Stimulated activated CD4-positive, alpha-beta T cell treated with anti-CD3 and anti-CD28 coated beads, Interleukin-1b, Interleukin-23, amount 100 ng/mL, for 48 hours (primary cell): ENCODE results near the gene HDHD5.
"Not testable (repeated sequence)": the region's sequence is repeated elsewhere in the genome, so short reads cannot be mapped to it uniquely, and the experiment has no call there.

Experiments used
- DNase-seq: peaks from one replicate; pipeline ENCODE4 v3.0.0-alpha.2; 2020

Gene HDHD5

DNA sequence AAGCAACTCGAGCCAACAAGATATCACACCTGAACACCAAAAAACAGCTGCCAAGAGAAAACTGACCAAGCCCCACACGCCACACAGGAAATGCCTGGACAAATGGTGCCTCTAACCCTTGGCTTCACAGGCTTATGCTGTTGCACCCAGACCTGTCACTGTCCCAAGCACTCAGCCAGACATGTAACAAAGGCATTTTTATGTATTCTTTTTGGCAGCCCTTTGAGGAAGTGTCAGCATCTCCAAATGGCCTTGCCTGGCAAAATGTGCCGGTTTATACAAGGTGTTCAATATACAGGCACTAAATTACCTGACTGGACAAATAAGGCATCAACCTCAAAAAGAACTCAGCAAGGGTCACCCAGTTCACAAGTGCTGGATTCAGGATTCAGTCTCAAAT is 6.1 kb downstream of the HDHD5 start:
- DNase-seq: no peak

GRCh38 chr22:17152340-17152739 is 6.7 kb downstream of the HDHD5 start:
- DNase-seq: no peak

- DNase-seq: no peak
Observed at GRCh38 chr22:17149076-17149815, 9.8 kb downstream of the HDHD5 start.

GRCh38 chr22:17147458-17147857 is 11.6 kb downstream of the HDHD5 start:
- DNase-seq: not testable (repeated sequence)

GRCh38 chr22:17145021-17145680 is 13.9 kb downstream of the HDHD5 start:
- DNase-seq: no peak

DNA sequence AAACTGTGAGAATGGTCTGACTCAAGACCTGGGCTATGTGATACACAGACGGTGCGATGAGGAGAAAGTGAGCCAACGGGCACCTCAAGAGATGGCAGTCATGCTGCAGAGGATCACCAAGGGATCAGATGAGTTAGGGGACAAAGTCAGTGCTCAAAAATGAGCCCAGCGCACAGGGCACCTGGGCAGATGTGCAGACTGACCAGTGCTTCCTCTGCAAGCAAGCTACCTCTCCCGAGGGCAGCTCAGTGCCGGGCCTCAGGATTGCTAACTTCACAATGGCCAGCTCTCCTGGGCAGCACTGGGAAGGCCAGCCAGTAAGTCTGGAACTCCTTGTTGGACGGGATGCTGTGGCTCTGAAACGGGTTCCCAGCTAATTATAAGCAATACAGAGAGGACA is 15.3 kb downstream of the HDHD5 start:
- no peak for DNase-seq

DNA sequence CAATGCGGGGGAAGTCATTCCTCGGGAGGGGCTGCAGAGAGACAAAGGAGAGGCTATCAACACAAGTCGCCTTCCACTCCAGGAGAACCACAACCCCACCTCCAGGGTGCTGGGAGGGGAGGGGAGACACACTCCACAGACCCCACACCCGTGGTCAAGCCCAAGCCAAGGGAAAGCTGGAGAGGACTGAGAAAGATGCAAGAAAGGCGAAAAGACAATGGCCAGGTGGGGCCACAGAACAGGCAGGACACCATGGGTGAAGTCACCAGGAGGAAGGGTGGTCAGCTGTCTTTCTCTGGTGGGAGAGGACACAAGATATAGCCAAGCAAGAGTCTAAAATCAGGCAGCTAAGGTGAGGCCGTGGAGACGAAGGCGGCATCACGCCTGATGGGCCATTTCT is 16.0 kb downstream of the HDHD5 start:
- DNase-seq: no peak

DNA sequence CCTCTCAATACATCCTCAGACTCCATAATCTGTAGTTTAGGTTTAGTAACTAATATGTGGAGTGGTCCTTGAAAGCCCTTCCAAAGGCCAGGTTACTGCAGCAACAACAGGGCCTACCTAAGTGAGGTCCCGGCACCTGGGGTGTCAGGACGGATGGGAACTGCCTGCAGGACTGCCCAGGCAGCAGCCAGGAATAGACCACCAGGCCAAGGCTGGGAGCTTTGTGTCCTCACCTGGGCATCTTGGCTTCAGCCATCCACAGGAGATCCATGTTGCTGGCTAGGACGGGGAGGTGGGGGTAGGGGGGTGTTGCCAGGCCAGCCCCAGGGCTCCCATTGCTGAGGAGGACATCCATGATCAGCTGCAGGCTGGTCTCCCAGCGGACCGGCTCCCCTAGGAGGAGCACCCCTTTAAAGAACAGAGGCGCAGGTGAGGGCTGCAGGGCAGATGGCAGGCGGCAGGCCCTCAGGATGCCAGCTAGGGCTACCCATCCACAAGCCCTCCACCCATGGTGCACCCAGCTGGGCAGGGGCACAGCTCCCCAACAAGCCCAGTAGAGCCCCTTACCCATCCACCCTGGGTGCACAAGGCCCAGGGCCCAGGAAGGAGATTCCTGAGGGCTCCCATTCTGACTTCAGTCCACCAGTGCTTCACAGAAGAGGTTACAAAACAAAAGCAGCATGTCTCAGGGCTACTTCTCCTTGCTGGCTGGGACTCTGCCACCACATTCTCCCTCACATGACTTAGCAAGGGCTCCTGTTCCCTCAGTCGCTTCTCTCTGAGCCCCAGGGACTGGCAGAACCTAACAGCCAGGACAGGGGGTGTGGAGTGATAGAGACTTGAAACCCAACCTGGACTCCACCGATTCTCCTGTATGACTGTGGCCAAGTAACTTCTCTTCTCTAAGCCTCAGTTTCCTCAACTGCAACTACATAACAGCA is 18.0 kb downstream of the HDHD5 start:
- DNase-seq: no peak

DNA sequence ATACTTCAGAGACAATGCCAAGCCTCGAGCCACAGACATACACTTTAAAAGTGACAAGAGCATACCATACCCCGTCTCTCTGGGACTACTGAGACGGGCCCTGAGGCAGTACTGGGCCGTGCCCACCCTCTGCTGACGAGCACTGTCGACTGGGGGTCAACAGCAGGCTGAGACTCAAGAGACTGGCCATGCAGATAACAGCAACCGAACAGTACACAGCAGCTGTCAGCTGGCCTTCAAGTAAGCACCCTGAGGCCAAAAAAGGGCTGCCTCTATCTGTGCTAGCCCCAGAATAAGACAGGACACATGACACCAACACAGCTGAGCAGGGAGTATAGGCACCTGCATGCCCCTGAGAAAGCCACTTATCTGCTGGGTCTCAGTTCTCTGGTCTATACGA is 19.1 kb downstream of the HDHD5 start:
- DNase-seq: no peak

DNA sequence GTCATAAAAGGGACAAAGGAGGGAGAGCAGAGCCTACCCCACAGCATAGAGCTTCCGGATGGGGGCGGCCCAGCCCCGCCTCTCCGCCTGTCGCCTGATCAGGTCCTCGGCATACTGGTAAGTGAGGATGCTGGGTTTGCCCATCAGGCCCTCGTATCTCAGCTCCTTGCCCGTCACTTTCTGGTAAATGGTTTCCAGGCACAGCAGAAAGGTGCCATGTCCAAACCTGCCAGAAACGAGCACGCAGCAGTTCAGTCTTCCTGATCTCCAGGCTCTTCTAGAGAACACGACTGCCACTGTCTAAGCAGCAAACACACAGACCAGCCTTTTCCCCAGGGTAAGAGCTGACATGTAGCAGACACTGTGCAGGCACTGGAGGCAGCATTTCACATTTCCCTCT is 20.6 kb downstream of the HDHD5 start:
- DNase-seq: no peak

DNA sequence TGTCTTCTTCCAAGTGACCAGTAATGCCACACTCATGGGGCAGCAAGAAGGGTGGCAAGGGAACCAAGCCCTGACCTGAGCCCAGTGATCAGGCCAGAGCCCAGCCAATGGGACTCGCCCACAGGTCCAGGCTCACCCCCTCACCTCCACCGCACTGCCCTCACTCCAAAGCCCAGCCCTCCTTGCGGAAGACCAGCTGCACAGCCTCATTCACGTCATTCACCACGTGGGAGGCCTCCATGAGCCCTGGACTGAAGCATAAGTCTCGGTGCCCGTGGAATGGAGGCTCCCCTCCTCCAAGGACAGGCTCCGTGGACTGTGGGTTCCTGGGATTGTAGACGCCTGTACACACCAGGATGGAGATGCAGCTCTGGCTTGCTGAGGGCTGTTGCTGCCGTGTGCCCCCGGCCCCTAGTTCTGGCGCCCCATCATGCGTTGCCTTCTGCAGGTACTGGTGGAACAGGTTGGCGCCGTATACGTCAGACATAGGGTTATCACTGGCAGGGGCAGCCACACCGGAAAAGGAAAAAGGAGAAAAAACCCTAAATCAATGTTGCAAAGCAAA is 21.1 kb downstream of the HDHD5 start:
- DNase-seq: no peak

GRCh38 chr22:17137170-17137569 is 21.9 kb downstream of the HDHD5 start:
- DNase-seq: no peak

DNA sequence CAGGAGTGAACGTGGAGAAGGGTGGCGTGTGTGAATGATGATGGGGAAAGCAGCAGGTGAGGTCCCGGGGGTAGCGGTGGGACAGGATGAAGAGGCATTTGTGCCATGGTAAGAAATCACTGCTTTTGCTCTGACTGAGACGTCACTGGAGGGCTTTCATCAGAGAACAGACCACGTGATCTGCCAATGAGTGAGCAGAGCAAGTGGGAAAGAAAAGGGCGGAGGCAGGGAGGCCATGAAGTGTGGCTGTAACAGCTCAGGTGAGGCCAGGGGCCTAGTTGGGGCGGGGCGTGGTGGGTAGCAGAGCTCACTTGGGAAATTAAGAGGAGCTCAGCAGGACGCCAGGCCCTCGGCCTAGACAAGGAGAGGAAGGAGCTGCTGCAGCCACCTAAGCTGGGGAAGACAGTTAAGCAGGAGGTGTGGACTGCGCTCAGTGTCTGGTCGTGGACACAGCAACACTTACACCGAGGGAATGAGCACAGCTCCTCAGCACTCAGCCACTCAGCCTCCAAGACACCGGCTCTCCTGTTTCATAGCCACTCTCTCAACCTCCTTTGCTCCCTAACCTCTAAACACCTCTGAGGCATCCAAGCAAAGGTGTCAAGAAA is 23.8 kb downstream of the HDHD5 start:
- DNase-seq: no peak

GRCh38 chr22:17133137-17133536 is 25.9 kb downstream of the HDHD5 start:
- no peak for DNase-seq

GRCh38 chr22:17132112-17132511 is 27.0 kb downstream of the HDHD5 start:
- no peak for DNase-seq

DNA sequence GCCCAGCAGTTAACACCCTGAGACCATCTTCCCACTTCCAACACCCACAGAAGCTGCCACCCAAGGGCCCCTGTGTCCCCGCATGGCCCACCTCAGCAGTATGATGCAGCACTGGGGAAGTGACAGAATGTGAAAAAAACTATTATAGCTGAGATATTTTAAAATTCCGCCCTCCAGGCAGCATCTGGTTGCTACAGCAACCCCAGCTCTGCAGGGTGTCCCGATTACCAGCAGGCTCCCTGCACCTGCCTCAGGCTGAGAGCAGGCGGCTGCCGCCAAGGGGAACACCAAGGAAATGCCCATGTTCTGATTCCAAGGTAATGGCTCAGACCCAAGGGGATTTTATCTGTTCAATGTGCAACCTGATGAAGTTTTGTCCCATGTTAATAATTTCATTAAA is 27.4 kb downstream of the HDHD5 start:
- no peak for DNase-seq

GRCh38 chr22:17130199-17130598 is 28.9 kb downstream of the HDHD5 start:
- DNase-seq: no peak

DNA sequence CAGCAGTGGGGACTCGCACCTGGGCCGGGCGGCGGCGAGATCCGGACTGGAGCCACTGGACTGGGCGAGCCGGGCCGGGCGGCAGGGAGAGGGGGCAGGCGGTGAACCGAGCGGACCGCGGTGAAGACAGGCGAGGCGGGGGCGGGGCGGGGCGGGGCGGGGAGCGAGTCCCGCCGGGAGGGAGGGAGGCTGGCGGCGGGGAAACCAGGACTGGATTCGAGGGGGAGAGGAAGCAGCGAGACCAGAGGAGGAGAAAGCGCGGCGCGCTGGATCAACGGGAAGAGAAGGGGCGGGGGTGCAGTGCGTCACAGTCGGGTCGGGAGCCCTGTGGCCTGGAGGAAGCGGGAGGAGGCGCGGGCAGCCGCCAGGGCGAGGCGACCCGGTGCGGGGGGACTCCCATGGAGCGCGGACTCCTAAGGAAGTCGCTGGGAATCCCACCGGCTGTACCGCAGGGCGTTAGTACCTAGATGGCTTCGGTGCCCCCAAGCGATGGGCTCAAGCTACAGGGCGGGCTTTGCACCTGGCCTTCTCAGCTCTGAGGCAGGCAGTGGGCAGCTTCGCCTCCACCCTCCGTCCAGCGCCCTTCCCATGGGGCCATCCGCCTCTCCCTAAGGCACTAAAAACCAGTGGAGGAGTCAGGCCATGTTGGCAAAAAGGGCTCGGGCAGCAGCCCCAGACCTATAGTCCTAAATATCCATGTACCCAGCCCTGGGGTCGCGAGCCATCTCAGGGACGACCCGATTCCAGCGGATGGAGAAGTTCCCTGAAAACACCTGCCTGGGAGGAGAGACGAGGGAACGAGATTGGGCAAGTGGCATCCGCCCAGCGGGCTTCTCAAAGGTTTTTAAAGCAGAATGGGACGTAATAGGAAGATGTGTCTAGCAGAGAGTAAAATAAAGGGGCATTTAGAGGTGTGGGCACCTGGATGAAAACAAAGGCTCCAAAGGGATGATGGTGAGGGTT is 37.6 kb downstream of the HDHD5 start, which contains the start of gene TMEM121B:
Gene TMEM121B (minus strand): TSS at position 128 of the 963 bp plus-strand sequence. CDS start 233 bp downstream, outside the sequence.
- peak; percentile 23 for DNase-seq

DNA sequence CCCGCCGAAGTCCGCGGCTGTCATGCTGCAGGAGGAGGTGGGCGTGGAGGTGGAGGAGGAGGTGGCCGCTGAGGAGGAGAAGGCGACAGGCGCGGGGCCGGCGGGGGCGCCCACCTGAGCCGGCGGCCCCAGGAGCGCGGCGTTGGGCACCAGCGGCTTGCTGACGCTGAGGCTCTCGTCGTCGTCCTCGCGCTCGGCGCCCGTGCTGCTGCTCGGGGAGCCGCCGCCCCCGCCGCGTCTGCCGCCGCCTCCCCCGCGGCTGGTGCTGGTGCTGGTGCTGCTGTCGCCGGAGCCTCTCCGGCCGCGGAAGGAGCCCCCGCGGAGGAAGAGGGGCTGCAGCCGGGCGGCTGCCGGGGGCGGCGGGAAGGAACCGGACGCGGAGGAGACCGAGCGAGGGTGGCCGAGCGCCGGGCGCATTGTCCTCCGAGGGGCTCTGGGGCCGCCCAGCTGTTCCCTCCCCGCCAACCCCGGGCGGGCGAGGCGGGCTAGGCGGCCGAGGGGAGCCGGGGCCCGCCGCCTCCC is 38.3 kb downstream of the HDHD5 start:
- DNase-seq: no peak

DNA sequence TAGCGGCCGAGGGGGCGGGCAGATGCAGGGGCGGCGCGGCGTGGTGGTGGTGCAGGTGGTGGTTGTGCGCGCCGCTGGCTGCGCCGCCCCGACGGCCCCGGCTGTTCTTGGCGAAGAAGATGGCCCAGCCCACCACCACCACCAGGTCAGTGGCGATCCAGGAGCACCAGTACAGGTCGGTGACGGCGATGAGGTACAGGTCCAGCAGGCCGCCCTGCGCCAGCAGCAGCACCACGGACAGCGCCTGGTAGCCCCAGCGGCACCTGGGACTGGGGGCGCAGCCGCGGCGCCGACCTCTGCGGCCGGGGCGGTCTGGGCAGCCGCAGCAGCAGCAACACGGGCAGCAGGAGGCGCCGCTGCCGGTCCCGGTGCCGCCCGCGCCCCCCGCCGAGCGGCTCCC is 38.8 kb downstream of the HDHD5 start:
- peak; percentile 32 for DNase-seq
